Measurements from ENCODE around the gene ARL6IP5.

- TF ChIP-seq ZFP30 (CRISPR knock-in tag; IDR thresholded peaks at IDR 0.05), result no peak
- TF ChIP-seq TSHZ2 (CRISPR knock-in tag; IDR thresholded peaks at IDR 0.05), result no peak
- no peak for TF ChIP-seq TCF4 (CRISPR knock-in tag; IDR thresholded peaks at IDR 0.05; ENCODE audit: borderline replicate concordance)
- TF ChIP-seq PATZ1 (CRISPR knock-in tag; IDR thresholded peaks at IDR 0.05; ENCODE audit: borderline replicate concordance), result no peak
- TF ChIP-seq ESRRG (CRISPR knock-in tag; IDR thresholded peaks at IDR 0.05), result no peak
- TF ChIP-seq RARB (CRISPR knock-in tag; IDR thresholded peaks at IDR 0.05), result no peak
- no peak for TF ChIP-seq PPARA (CRISPR knock-in tag; IDR thresholded peaks at IDR 0.05; ENCODE audit: borderline replicate concordance)
- no peak for TF ChIP-seq ZFP3 (CRISPR knock-in tag; IDR thresholded peaks at IDR 0.05)
- TF ChIP-seq ARNTL (CRISPR knock-in tag; IDR thresholded peaks at IDR 0.05; ENCODE audit: borderline replicate concordance, low read depth), result no peak
- TF ChIP-seq ZC3H10 (CRISPR knock-in tag; IDR thresholded peaks at IDR 0.05), result no peak
- TF ChIP-seq CREB5 (CRISPR knock-in tag; IDR thresholded peaks at IDR 0.05; ENCODE audit: low read depth), result no peak
These were observed 21.1 kb upstream of the ARL6IP5 start for GRCh38 chr3:69063636-69064035.

Measured in SK-N-SH treated with all-trans-retinoic acid at 6 μM for 48 hours (cell line).